OCI-LY3 (cell line): Measurements from ENCODE around the gene HSD17B12.

Experiments used
- H2AFZ ChIP-seq: fragments of 200-600, 300-600 bp; shearing (Covaris generic); 2 replicates; pipeline ENCODE4 v1.6.0; 2014; ENCODE audit warnings: antibody characterized with exemption, low read depth, low read length
- H3K27ac ChIP-seq: fragments of 200-600, 300-600 bp; sonication (generic); 2 replicates; pipeline ENCODE4 v1.5.1; 2014; ENCODE audit warnings: mild to moderate bottlenecking, low read length, moderate library complexity, mixed read lengths
- H3K27me3 ChIP-seq: fragments of 200-600, 300-600 bp; sonication (generic); 2 replicates; pipeline ENCODE4 v1.6.1; 2014; ENCODE audit warnings: low read depth, low read length, mixed read lengths
- H3K36me3 ChIP-seq: fragments of 200-600, 300-600 bp; sonication (generic); replicated peaks from 2 replicates; pipeline ENCODE3; 2014; ENCODE audit warnings: low read depth, low read length, mixed read lengths
- H3K4me1 ChIP-seq: fragments of 300-600, 200-600 bp; sonication (generic); 2 replicates; pipeline ENCODE4 v1.6.1; 2014; ENCODE audit warnings: low read length, mixed read lengths
- H3K4me2 ChIP-seq: fragments of 200-600, 300-600 bp; sonication (generic); 2 replicates; pipeline ENCODE4 v1.6.1; 2014; ENCODE audit warnings: low read length, mixed read lengths
- H3K4me3 ChIP-seq: fragments of 300-600, 200-600 bp; sonication (generic); 2 replicates; pipeline ENCODE4 v1.5.1; 2014; ENCODE audit warnings: antibody characterized with exemption, mild to moderate bottlenecking, low read length, moderate library complexity
- H3K79me2 ChIP-seq: fragments of 300-600, 200-600 bp; shearing (Covaris generic); 2 replicates; pipeline ENCODE4 v1.6.1; 2014; ENCODE audit warnings: mild to moderate bottlenecking, low read length, mixed read lengths
- H3K9ac ChIP-seq: fragments of 300-600, 200-600 bp; shearing (Covaris generic); 2 replicates; pipeline ENCODE4 v1.6.0; 2014; ENCODE audit warnings: mild to moderate bottlenecking, low read length, moderate library complexity
- H3K9me3 ChIP-seq: fragments of 200-600, 300-600 bp; shearing (Covaris generic); 2 replicates; pipeline ENCODE4 v1.6.1; 2014; ENCODE audit warnings: low read length, mixed read lengths; ENCODE audit not compliant: insufficient read depth
- H4K20me1 ChIP-seq: fragments of 200-600, 300-600 bp; sonication (generic); 2 replicates; pipeline ENCODE4 v1.6.1; 2016; ENCODE audit warnings: low read length, mixed read lengths; ENCODE audit not compliant: insufficient read depth
- CTCF ChIP-seq: fragments of 200-600, 300-600 bp; sonication (generic); IDR thresholded peaks from 2 replicates; pipeline ENCODE4 v1.5.1; 2014; ENCODE audit warnings: antibody characterized with exemption, low read length, low read depth
- EZH2phosphoT487 ChIP-seq: fragments of 200-600 bp; shearing (Covaris generic); IDR thresholded peaks from 2 replicates; pipeline ENCODE4 v1.6.1; 2018; ENCODE audit warnings: antibody characterized with exemption, mixed run types, low read depth

HSD17B12 gene

GRCh38 chr11:43687120-43687791 is 6.7 kb downstream of the HSD17B12 start:
- Histone ChIP-seq H3K4me2 (no peak overlapping the region), H3K4me3 (no peak overlapping the region), H3K36me3 (peaks cover 74% of the 10 kb centered on the region), H3K27me3 (no peaks in the 10 kb centered on the region), H3K79me2 (peaks cover 98% of the 10 kb centered on the region), H3K27ac (no peak overlapping the region), H3K9ac (no peak overlapping the region), H4K20me1 (peaks cover 93% of the 10 kb centered on the region), H3K4me1 (peaks cover 14% of the 10 kb centered on the region), H2AFZ (no peak overlapping the region), H3K9me3 (no peaks in the 10 kb centered on the region)
- no peak for TF ChIP-seq EZH2phosphoT487
- TF ChIP-seq CTCF: no peak

GRCh38 chr11:43688394-43688793 is 7.9 kb downstream of the HSD17B12 start:
- H4K20me1 ChIP-seq: peaks cover 93% of the 10 kb centered on the region
- H3K4me3 ChIP-seq: no peak overlapping the region
- TF ChIP-seq CTCF (no peak), EZH2phosphoT487 (no peak)
- no peak overlapping the region for H3K27ac ChIP-seq
- no peak overlapping the region for H2AFZ ChIP-seq
- no peaks in the 10 kb centered on the region for H3K9me3 ChIP-seq
- peaks cover 67% of the 10 kb centered on the region for H3K36me3 ChIP-seq
- H3K4me1 ChIP-seq: peaks cover 4% of the 10 kb centered on the region; the same call in 1 of the 2 replicates
- peaks cover 98% of the 10 kb centered on the region for H3K79me2 ChIP-seq
- no peaks in the 10 kb centered on the region for H3K27me3 ChIP-seq
- no peak overlapping the region for H3K4me2 ChIP-seq
- H3K9ac ChIP-seq: no peak overlapping the region

- peaks cover 95% of the 10 kb centered on the region for H4K20me1 ChIP-seq
- H3K79me2 ChIP-seq: peaks cover 98% of the 10 kb centered on the region
- no peak overlapping the region for H3K27ac ChIP-seq
- no peaks in the 10 kb centered on the region for H3K9me3 ChIP-seq
- no peak overlapping the region for H2AFZ ChIP-seq
- peaks cover 65% of the 10 kb centered on the region for H3K36me3 ChIP-seq
- no peak overlapping the region for H3K9ac ChIP-seq
- 0 out of 2 replicates have a peak, but pooled peaks cover 2% of the 10 kb centered on the region for H3K4me1 ChIP-seq
- H3K27me3 ChIP-seq: no peaks in the 10 kb centered on the region
- H3K4me3 ChIP-seq: no peak overlapping the region
- H3K4me2 ChIP-seq: no peak overlapping the region
- TF ChIP-seq CTCF (no peak), EZH2phosphoT487 (no peak)
Measured at GRCh38 chr11:43689167-43689566, 8.6 kb downstream of the HSD17B12 start.

- Histone ChIP-seq H3K79me2 (peaks cover 95% of the 10 kb centered on the region), H3K9me3 (no peaks in the 10 kb centered on the region), H3K27me3 (no peaks in the 10 kb centered on the region), H3K4me3 (no peak overlapping the region), H3K9ac (no peak overlapping the region), H3K4me2 (no peak overlapping the region), H4K20me1 (peaks cover 94% of the 10 kb centered on the region), H3K27ac (no peak overlapping the region), H3K36me3 (peaks cover 49% of the 10 kb centered on the region), H2AFZ (no peak overlapping the region), H3K4me1 (no peaks in the 10 kb centered on the region)
- TF ChIP-seq EZH2phosphoT487 (no peak), CTCF (no peak)
Measured at GRCh38 chr11:43690929-43691725, 10.6 kb downstream of the HSD17B12 start.
